Glutamatergic neuron (in vitro differentiated cells): ENCODE results near the gene BARHL2. TPM values are rescaled to one million over a fixed set of nuclear protein-coding genes. Genes with fewer than 3 reads are reported as not detected.

ENCODE experiments used
- DNase-seq: peaks from one replicate; pipeline ENCODE4 v3.0.0; 2022
- H3K27ac Mint-ChIP-seq: one replicate; pipeline ENCODE4 v1.8.0; 2020; ENCODE audit warnings: mild to moderate bottlenecking, mixed read lengths, inconsistent platforms; ENCODE audit not compliant: unreplicated experiment
- H3K27me3 Mint-ChIP-seq: one replicate; pipeline ENCODE4 v1.8.0; 2020; ENCODE audit warnings: mild to moderate bottlenecking, moderate library complexity, mixed read lengths, inconsistent platforms; ENCODE audit not compliant: unreplicated experiment
- H3K36me3 Mint-ChIP-seq: one replicate; pipeline ENCODE4 v1.8.0; 2020; ENCODE audit warnings: mild to moderate bottlenecking, mixed read lengths, inconsistent platforms; ENCODE audit not compliant: unreplicated experiment
- H3K4me1 Mint-ChIP-seq: one replicate; pipeline ENCODE4 v1.8.0; 2020; ENCODE audit warnings: mild to moderate bottlenecking, low read depth, mixed read lengths, inconsistent platforms; ENCODE audit not compliant: unreplicated experiment
- H3K4me3 Mint-ChIP-seq: one replicate; pipeline ENCODE4 v1.8.0; 2020; ENCODE audit warnings: mild to moderate bottlenecking, mixed read lengths, inconsistent platforms; ENCODE audit not compliant: unreplicated experiment
- H3K9me3 Mint-ChIP-seq: one replicate; pipeline ENCODE4 v1.8.0; 2020; ENCODE audit warnings: mild to moderate bottlenecking, moderate library complexity, mixed read lengths, inconsistent platforms; ENCODE audit not compliant: unreplicated experiment
- CTCF ChIP-seq: fragments of 200-600 bp; sonication (generic); IDR thresholded peaks from one replicate; pipeline ENCODE4 v1.5.0; 2021; ENCODE audit not compliant: partially characterized antibody, unreplicated experiment
- total RNA-seq: library from RNA; stranded (reverse); fragmentation: NEBNext Ultra II Directional; extraction: Animal tissue kit (Norgen Biotek cat#: 25700); gene quantifications from one replicate; pipeline ENCODE4 v1.2.1, GENCODE V29; 2021; ENCODE audit not compliant: unreplicated experiment

Gene BARHL2
- total RNA-seq, 1 donor from 2014 or later, result 0.27 TPM

GRCh38 chr1:90728502-90729287, 11.6 kb upstream of the BARHL2 start:
- Mint-ChIP-seq H3K4me1 (peaks cover 23% of the 10 kb centered on the region), H3K4me3 (peak overlapping the region; percentile 77), H3K36me3 (no peaks in the 10 kb centered on the region), H3K27ac (no peak overlapping the region), H3K27me3 (peaks cover 31% of the 10 kb centered on the region), H3K9me3 (peaks cover 27% of the 10 kb centered on the region)
- DNase-seq, result no peak
- TF ChIP-seq CTCF, result no peak

- DNase-seq, result no peak
- H3K4me1 Mint-ChIP-seq, result peaks cover 23% of the 10 kb centered on the region
- peak; percentile 8 for TF ChIP-seq CTCF
- H3K4me3 Mint-ChIP-seq, result peak overlapping the region; percentile 15
- H3K9me3 Mint-ChIP-seq, result peaks cover 30% of the 10 kb centered on the region
- peaks cover 33% of the 10 kb centered on the region for H3K27me3 Mint-ChIP-seq
- H3K36me3 Mint-ChIP-seq, result no peaks in the 10 kb centered on the region
- H3K27ac Mint-ChIP-seq, result no peak overlapping the region
Measured at GRCh38 chr1:90727917-90728501, 10.9 kb upstream of the BARHL2 start.

- no peaks in the 10 kb centered on the region for H3K36me3 Mint-ChIP-seq
- no peak for DNase-seq
- H3K4me1 Mint-ChIP-seq, result peaks cover 23% of the 10 kb centered on the region
- TF ChIP-seq CTCF, result no peak
- H3K4me3 Mint-ChIP-seq, result peak overlapping the region; percentile 92
- peaks cover 36% of the 10 kb centered on the region for H3K27me3 Mint-ChIP-seq
- peaks cover 32% of the 10 kb centered on the region for H3K9me3 Mint-ChIP-seq
- no peak overlapping the region for H3K27ac Mint-ChIP-seq
Measured at GRCh38 chr1:90726986-90727480, 9.9 kb upstream of the BARHL2 start.

- peaks cover 39% of the 10 kb centered on the region for H3K27me3 Mint-ChIP-seq
- no peaks in the 10 kb centered on the region for H3K36me3 Mint-ChIP-seq
- peak overlapping the region; percentile 92 for H3K4me3 Mint-ChIP-seq
- no peak for TF ChIP-seq CTCF
- H3K4me1 Mint-ChIP-seq, result peaks cover 23% of the 10 kb centered on the region
- peaks cover 36% of the 10 kb centered on the region for H3K9me3 Mint-ChIP-seq
- DNase-seq, result peak; percentile 40
- no peak overlapping the region for H3K27ac Mint-ChIP-seq
Measured at GRCh38 chr1:90726425-90726985, 9.4 kb upstream of the BARHL2 start.
